Subcutaneous adipose tissue (tissue), 4 donors: ENCODE data around the gene GFOD2. TPM values are rescaled to one million over a fixed set of nuclear protein-coding genes. Genes with fewer than 3 reads are reported as not detected.

Experiments
- total RNA-seq, 4 donors: library from RNA; depleted of rRNA; stranded (reverse); fragments of >200 nt; gene quantifications; one replicate each; pipeline ENCODE4 v1.1.0, GENCODE V29; 2016
- TF ChIP-seq, protein P1 (sequence below): fragments of 450-650 bp; IDR thresholded peaks from one replicate; pipeline ENCODE4 v1.5.1; 2016; ENCODE audit warnings: low read depth, mild to moderate bottlenecking, control low read depth, antibody characterized with exemption, moderate library complexity

The GFOD2 gene
- total RNA-seq, 4 donors from 2014 or later, result 9.1 to 21.1 (median 13.6) TPM

DNA sequence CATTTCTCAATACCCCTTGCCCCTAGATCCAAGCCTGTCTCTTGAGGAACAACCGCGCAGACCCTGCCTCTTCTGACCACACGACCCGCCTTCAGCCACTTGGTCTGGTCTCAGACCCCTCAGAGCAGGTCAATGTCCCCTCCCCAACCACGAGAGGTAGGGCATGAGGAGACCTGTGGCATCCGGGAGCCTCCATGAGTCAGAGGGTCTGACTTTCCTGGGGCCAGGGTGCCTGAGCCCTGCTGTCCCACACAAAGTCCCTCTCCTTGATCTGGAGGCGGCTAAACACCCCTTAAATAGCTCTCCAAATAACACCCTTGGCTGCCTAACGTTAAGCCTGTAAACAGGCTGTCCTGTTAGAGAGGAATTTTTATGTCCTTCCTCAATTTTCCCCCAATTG, 69.1 kb downstream of the GFOD2 start:
- TF ChIP-seq, protein P1, sequence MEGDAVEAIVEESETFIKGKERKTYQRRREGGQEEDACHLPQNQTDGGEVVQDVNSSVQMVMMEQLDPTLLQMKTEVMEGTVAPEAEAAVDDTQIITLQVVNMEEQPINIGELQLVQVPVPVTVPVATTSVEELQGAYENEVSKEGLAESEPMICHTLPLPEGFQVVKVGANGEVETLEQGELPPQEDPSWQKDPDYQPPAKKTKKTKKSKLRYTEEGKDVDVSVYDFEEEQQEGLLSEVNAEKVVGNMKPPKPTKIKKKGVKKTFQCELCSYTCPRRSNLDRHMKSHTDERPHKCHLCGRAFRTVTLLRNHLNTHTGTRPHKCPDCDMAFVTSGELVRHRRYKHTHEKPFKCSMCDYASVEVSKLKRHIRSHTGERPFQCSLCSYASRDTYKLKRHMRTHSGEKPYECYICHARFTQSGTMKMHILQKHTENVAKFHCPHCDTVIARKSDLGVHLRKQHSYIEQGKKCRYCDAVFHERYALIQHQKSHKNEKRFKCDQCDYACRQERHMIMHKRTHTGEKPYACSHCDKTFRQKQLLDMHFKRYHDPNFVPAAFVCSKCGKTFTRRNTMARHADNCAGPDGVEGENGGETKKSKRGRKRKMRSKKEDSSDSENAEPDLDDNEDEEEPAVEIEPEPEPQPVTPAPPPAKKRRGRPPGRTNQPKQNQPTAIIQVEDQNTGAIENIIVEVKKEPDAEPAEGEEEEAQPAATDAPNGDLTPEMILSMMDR, result no peak

DNA sequence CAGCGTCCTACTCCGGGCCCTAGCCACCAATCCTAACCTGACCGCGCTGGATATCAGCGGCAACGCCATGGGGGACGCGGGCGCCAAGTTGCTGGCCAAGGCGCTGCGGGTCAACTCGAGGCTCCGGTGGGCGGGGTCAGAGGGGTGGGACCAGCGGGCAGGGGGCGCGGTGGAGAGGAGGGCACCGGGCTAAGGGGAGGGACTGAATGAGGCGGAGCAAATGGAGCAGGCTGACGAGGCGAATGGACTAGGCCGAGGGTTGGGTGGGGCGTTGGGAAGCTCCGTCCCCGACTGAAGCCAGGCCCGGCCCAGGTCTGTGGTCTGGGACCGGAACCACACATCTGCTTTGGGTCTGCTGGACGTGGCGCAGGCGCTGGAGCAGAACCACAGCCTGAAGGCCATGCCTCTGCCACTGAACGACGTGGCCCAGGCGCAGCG, 69.6 kb downstream of the GFOD2 start:
- TF ChIP-seq, protein P1, result no peak

DNA sequence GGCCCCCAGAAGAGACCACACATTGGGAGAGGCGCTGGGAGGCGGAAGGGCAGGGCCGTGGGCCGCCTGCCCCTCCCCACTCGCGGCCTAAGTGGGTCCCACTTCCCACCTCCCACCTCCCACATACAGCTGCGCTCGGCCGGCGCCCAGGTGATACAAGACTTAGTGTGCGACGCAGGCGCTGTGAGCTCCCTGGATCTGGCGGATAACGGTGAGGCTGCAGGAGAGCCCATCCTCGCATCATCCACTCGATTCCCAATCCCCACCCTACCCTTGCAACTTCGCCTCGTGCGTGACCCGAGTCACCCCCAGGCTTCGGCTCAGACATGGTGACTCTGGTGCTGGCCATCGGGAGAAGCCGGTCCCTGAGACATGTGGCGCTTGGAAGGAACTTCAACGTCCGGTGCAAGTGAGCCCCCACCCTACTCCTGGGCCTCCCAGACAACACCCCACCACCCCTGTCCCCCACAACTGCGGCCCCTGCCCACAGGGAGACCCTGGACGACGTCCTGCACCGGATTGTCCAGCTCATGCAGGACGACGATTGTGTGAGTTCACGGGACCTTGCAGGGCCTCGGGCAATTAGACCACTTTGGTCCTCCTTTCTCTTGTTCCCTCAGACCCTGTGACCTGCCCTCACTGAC, 70.2 kb downstream of the GFOD2 start:
- TF ChIP-seq, protein P1, result no peak

DNA sequence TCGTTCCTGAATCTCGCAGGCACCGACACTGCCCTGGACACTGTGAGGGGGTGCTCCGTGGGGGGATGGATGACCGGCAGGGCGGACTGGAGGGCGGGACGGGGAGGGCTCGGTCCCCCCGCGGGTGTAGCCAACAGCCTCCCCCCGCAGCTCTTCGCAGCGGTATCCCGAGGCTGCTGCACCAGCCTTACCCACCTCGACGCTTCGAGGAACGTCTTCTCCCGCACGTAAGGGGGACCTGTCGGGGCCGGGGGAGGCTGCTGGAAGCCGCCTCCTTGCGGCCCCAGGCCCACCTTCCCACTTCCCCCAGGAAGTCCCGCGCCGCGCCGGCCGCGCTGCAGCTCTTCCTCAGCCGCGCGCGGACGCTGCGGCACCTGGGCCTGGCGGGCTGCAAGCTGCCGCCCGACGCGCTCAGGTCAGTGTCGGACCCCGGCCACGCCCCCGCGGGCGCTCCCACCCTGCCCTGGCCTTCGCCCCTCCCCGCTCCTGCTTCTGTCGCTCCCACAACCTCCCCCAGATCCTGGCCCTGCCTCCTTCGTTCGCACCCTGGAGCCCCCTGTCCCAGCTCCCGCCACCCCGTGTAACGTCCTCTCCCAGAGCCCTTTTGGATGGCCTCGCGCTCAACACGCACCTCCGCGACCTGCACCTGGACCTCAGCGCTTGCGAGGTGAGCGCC, 70.9 kb downstream of the GFOD2 start:
- TF ChIP-seq, protein P1, result no peak

DNA sequence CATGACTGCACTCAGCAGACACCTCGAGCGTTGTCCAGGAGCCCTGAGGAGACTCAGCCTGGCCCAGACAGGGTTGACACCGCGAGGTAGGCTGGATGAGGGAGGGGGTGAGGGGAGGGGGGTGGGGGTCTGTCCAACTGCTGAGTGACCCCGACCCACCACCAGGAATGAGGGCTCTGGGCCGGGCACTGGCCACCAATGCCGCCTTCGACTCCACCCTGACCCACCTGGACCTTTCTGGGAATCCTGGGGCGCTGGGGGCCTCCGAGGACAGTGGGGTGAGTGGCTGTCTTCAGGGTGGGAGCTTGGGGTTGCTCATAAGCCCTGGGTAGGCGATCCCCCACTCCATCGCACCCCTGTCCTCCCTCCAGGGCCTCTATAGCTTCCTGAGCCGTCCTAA, 71.4 kb downstream of the GFOD2 start:
- TF ChIP-seq, protein P1, result no peak

DNA sequence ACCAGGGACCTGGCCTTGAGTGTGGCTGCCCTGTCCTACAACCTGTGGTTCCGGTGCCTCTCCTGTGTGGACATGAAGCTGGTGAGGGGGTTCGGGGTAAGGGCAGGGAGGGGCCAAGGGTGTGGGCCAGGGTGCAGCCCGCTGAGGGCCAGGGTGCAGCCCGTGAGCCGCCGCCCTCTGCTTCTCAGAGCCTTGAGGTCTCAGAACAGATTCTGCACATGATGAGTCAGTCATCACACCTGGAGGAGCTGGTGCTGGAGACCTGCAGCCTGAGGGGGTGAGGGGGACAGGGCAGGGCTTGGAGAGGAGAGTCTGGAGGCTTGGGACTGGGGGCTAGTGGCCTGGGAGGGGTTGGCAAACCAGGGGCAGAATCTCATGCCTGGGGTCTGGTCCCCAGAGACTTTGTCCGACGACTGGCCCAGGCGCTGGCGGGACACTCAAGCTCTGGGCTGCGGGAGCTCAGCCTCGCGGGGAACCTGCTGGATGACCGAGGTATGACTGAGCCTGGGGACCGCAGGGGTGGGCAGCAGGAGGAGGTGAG, 71.9 kb downstream of the GFOD2 start:
- TF ChIP-seq, protein P1, result no peak

DNA sequence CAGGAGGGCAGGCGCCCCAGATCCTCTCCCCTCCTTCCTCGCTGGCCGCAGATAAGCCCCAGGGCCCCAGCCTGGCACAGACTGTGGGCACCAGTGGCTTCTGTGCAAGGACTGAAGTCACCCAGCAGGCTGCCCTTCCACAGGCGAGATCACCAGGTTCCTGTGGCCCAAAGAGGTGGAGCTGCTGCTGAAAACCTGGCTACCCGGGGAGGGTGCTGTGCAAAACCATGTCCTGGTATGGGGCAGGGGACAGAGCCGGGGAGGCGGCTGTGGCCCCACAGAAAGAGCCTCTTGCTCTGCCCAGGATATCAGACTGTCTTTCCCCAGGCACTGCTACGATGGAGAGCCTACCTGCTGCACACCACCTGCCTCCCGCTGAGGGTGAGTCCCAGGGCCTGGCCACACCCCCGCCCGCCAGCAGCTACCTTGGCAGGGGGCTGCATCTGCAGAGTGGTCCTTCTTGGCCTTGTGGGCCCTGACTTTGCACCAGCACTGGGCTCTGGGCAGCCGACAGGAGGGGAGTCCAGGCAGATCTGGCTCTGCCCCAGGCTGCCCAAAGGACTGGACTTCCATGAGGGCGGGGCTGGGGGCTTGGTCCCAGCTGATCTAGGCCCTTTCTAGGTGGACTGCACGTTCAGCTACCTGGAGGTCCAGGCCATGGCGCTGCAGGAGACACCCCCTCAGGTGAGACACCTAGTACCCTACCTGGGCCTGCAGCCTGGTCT, 73.6 kb downstream of the GFOD2 start:
- TF ChIP-seq, protein P1, result no peak
